Keratinocyte (primary cell): ENCODE results near the gene HDAC9. TPM values are rescaled to one million over a fixed set of nuclear protein-coding genes. Genes with fewer than 3 reads are reported as not detected.

Experiments used
- DNase-seq: peaks from one replicate; pipeline ENCODE4 v3.0.0-alpha.2; 2011; ENCODE audit warnings: low read depth, missing footprints, low spot score
- FAIRE-seq: peaks from 2 replicates; lab custom pipeline; 2011; peaks lifted over from hg19 to GRCh38; lab: Jason Lieb, UNC
- H2AFZ ChIP-seq: 2 replicates; pipeline ENCODE4 v1.6.0; 2012; ENCODE audit warnings: low read length, control low read depth, inconsistent platforms; ENCODE audit not compliant: control insufficient read depth
- H3K27ac ChIP-seq: 2 replicates; pipeline ENCODE4 v1.5.1; 2011; ENCODE audit warnings: low read length; ENCODE audit not compliant: control insufficient read depth, insufficient read depth
- H3K27me3 ChIP-seq: 3 replicates; pipeline ENCODE4 v1.6.0; 2011; ENCODE audit warnings: low read length; ENCODE audit not compliant: control insufficient read depth, insufficient read depth; ENCODE audit errors: extremely low read depth
- H3K36me3 ChIP-seq, 2 experiments: 2 replicates in 1 of 2; 3 replicates in 1 of 2; pipeline ENCODE4 v1.5.1; 2011; ENCODE audit warnings: low read length in 2 of 2, mild to moderate bottlenecking in 1 of 2; ENCODE audit not compliant: control insufficient read depth in 2 of 2, insufficient read depth in 2 of 2; ENCODE audit errors: extremely low read depth in 1 of 2
- H3K4me1 ChIP-seq: 3 replicates; pipeline ENCODE4 v1.5.1; 2011; ENCODE audit warnings: low read length; ENCODE audit not compliant: control insufficient read depth, insufficient read depth; ENCODE audit errors: extremely low read depth
- H3K4me2 ChIP-seq: 3 replicates; pipeline ENCODE4 v1.6.0; 2011; ENCODE audit warnings: low read depth, low read length; ENCODE audit not compliant: control insufficient read depth, insufficient read depth; ENCODE audit errors: extremely low read depth
- H3K4me3 ChIP-seq, 3 experiments: fragments of 200-600 bp in 1 of 3; sonication (generic) in 1 of 3; 2 replicates in 2 of 3; 3 replicates in 1 of 3; pipeline ENCODE4 v1.5.1; 2011 to 2016; ENCODE audit warnings: low read length in 3 of 3, mild to moderate bottlenecking in 3 of 3, control low read depth in 2 of 3, inconsistent platforms in 1 of 3, low read depth in 1 of 3, mixed read lengths in 1 of 3, mixed run types in 1 of 3, moderate library complexity in 1 of 3; ENCODE audit not compliant: control insufficient read depth in 2 of 3, insufficient read depth in 2 of 3; ENCODE audit errors: extremely low read depth in 1 of 3
- H3K79me2 ChIP-seq: 2 replicates; pipeline ENCODE4 v1.6.0; 2012; ENCODE audit warnings: low read length; ENCODE audit not compliant: control insufficient read depth, insufficient read depth
- H3K9ac ChIP-seq: 3 replicates; pipeline ENCODE4 v1.6.0; 2011; ENCODE audit warnings: low read length; ENCODE audit not compliant: control insufficient read depth, insufficient read depth; ENCODE audit errors: extremely low read depth
- H3K9me1 ChIP-seq: 3 replicates; pipeline ENCODE4 v1.6.0; 2011; ENCODE audit warnings: low read length; ENCODE audit not compliant: control insufficient read depth, insufficient read depth; ENCODE audit errors: extremely low read depth
- H3K9me3 ChIP-seq: 2 replicates; pipeline ENCODE4 v1.5.1; 2012; ENCODE audit warnings: low read depth, low read length; ENCODE audit not compliant: control insufficient read depth
- H4K20me1 ChIP-seq: 3 replicates; pipeline ENCODE4 v1.6.0; 2011; ENCODE audit warnings: low read length; ENCODE audit not compliant: control insufficient read depth, insufficient read depth; ENCODE audit errors: extremely low read depth
- EZH2 ChIP-seq: IDR thresholded peaks from one replicate; pipeline ENCODE4 v1.6.1; 2012; ENCODE audit warnings: inconsistent platforms, mild to moderate bottlenecking, low read length, moderate library complexity
- dilution Hi-C: fragments of 300-500 bp; cut with MboI; formaldehyde crosslinking; loops from one replicate; pipeline ENCODE4 v1.7.0; 2020; ENCODE audit warnings: low sequenced_read_pairs; ENCODE audit not compliant: extremely low pct_ligation_motif_present
- polyA plus RNA-seq, 5 experiments: library from polyadenylated mRNA; depleted of rRNA in 3 of 5; stranded (reverse) in 3 of 5; stranded (forward) in 1 of 5; unstranded in 1 of 5; fragments of >200 nt; gene quantifications; 1 replicate in 1 of 5; 2 replicates in 3 of 5; 3 replicates in 1 of 5; pipeline versions ENCODE4 v1.2.1 to v1.2.3, GENCODE V29; 2011 to 2012; ENCODE audit warnings: missing spikeins in 2 of 5, low read depth in 1 of 5, low replicate concordance in 1 of 5
- TF ChIP-seq, protein P1 (sequence below), 3 experiments: IDR thresholded peaks in 1 of 3; conservative IDR thresholded peaks in 1 of 3; optimal IDR thresholded peaks in 1 of 3; 2 replicates in 2 of 3; 3 replicates in 1 of 3; pipeline versions ENCODE3 to v1.5.1; 2011; ENCODE audit warnings: low read length in 3 of 3, mild to moderate bottlenecking in 3 of 3, moderate library complexity in 2 of 3, control low read depth in 1 of 3, inconsistent platforms in 1 of 3; ENCODE audit not compliant: insufficient read depth in 2 of 3; ENCODE audit errors: extremely low read depth in 1 of 3

The HDAC9 gene
- polyA plus RNA-seq, 1 donor (not counting 4 experiments of a cell fraction or from before 2014, with no cell fraction given), result 24.6 TPM

DNA sequence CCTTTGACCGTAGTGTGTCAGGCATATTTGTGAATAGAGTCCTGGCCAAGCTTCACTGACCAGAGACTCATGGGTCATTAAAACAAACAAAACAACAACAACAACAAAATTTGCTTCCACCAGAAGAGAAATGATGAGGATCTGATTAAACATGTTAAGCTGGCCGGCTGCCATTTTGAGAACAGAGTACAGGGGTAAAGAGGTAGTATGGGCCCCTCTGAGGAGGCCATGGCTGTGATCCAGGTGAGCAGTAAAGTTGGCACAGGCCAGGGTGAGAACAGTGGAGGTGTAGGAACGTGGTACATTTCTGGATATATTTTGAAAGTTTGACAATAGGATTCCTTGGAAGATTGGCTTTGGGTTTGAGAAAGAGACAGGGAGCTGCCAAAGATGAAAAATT, 369.4 kb downstream of the HDAC9 start:
- no peaks in the 10 kb centered on the region for H3K27me3 ChIP-seq
- H2AFZ ChIP-seq, result no peak overlapping the region
- H4K20me1 ChIP-seq, result no peaks in the 10 kb centered on the region
- DNase-seq (no peak), FAIRE-seq (no peak)
- no peak overlapping the region for H3K4me3 ChIP-seq
- no peaks in the 10 kb centered on the region for H3K9me3 ChIP-seq
- H3K36me3 ChIP-seq, result no peaks in the 10 kb centered on the region
- no peak for TF ChIP-seq EZH2
- TF ChIP-seq, protein P1, sequence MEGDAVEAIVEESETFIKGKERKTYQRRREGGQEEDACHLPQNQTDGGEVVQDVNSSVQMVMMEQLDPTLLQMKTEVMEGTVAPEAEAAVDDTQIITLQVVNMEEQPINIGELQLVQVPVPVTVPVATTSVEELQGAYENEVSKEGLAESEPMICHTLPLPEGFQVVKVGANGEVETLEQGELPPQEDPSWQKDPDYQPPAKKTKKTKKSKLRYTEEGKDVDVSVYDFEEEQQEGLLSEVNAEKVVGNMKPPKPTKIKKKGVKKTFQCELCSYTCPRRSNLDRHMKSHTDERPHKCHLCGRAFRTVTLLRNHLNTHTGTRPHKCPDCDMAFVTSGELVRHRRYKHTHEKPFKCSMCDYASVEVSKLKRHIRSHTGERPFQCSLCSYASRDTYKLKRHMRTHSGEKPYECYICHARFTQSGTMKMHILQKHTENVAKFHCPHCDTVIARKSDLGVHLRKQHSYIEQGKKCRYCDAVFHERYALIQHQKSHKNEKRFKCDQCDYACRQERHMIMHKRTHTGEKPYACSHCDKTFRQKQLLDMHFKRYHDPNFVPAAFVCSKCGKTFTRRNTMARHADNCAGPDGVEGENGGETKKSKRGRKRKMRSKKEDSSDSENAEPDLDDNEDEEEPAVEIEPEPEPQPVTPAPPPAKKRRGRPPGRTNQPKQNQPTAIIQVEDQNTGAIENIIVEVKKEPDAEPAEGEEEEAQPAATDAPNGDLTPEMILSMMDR (optimal IDR thresholded peaks at IDR 0.05 in 1 of 3, IDR thresholded peaks at IDR 0.05 in 1 of 3, conservative IDR thresholded peaks at IDR 0.05 in 1 of 3; ENCODE audit: extremely low read depth in 1 of 3, insufficient read depth in 2 of 3, low read length in 3 of 3), result no peak
- H3K9me1 ChIP-seq, result no peaks in the 10 kb centered on the region
- dilution Hi-C loops, result no loop called here
- H3K27ac ChIP-seq, result no peak overlapping the region
- no peak overlapping the region for H3K4me2 ChIP-seq
- H3K9ac ChIP-seq, result no peak overlapping the region
- H3K4me1 ChIP-seq, result peaks cover 2% of the 10 kb centered on the region
- H3K79me2 ChIP-seq, result no peaks in the 10 kb centered on the region

DNA sequence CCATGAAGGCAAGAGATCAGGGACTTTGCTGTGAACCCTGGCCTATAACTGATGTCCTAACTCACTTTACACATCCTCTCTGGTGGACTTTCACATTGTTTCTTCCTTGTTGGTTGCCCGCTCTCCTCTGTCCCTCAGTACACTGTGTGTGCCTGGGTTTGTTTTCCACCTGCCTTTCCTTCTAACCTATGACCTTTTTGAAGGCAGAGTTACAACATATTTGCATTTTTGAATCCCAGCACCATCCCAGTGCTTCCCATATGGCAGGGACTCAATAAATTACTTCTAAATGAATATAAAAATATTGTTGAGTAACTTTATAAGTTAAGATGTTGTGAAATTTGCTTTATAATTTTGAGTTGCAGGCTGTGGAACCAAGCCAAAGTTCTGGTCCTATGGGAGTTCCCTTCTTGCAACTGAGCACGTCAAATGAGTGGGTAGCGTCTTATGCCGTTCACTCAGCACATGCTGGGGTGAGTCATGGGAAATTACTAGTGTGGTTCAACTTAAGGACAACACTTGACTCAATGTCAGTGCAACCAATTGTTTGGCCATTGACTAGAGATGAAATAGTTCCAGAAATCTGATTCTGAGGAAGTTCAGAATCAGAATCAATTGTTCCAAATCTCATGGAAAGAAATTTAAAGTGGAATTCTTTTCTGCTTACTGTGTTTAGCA, 370.9 kb downstream of the HDAC9 start:
- H3K27ac ChIP-seq, result no peak overlapping the region
- H3K4me2 ChIP-seq, result no peak overlapping the region

More for the DNA sequence above, 370.9 kb downstream of the HDAC9 start:
- Histone ChIP-seq H3K27me3 (no peaks in the 10 kb centered on the region), H3K36me3 (no peaks in the 10 kb centered on the region), H3K9me3 (no peaks in the 10 kb centered on the region), H4K20me1 (no peaks in the 10 kb centered on the region), H3K4me3 (no peak overlapping the region), H3K79me2 (no peaks in the 10 kb centered on the region), H3K9ac (no peak overlapping the region), H3K9me1 (no peaks in the 10 kb centered on the region), H3K4me1 (peaks cover 2% of the 10 kb centered on the region), H2AFZ (no peak overlapping the region)
- dilution Hi-C loops, result no loop called here
- TF ChIP-seq EZH2, result no peak
- TF ChIP-seq, protein P1 (optimal IDR thresholded peaks at IDR 0.05 in 1 of 3, IDR thresholded peaks at IDR 0.05 in 1 of 3, conservative IDR thresholded peaks at IDR 0.05 in 1 of 3; ENCODE audit: extremely low read depth in 1 of 3, insufficient read depth in 2 of 3, low read length in 3 of 3), result no peak
- DNase-seq (peak; percentile 52), FAIRE-seq (peak; percentile 86)
